ENCODE results near the gene FBXO10. TPM values are rescaled to one million over a fixed set of nuclear protein-coding genes. Genes with fewer than 3 reads are reported as not detected.

FBXO10 gene
- total and polyA plus RNA-seq, 10 of the 15 experiments (the other 5 are each of a cell fraction or from before 2014, with no cell fraction given), result 1.6 to 17.2 (median 9.6) TPM

DNA sequence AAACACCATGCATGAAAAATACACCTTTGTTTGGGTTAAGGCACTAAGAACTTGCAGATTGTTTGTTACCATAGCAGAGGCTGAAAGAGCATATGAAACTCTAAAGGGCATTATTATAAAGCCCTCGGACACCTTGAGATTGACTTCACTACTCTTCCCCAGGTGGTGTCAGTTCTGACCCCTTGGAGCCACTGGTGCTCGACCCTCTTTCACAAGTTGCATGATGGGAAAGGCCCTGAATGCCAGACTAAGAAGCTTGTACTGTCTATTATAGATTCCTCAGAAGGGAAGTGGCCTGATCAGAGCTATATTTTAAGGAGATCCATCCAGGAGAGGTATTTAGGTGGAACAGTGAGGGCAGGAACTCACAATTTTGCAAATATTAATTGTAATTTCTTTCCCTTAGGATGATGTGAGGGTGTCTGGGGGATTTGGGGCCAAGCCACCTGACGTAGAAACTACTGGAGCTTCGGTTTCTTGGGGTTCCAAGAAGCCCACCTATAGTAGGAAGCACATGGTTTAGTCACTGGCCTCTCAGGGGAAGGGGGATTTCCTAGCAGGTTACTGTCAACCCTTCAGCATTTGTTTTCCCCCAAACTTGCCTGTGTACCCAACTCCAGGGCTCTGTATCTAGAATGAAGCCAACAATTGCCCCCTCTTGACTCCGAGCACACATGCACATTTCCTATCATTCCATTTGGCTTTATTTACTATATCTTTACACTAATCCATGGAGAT is 16.2 kb downstream of the FBXO10 start:
- Histone ChIP-seq H3K4me3 (no peak overlapping the region), H3K4me2 (ENCODE audit: control insufficient read depth, insufficient read depth) (no peak overlapping the region), H3K79me2 (ENCODE audit: control insufficient read depth, insufficient read depth, low read length) (no peaks in the 10 kb centered on the region; the same call in 1 of the 2 replicates), H3K9me3 (replicated peaks; ENCODE audit: control insufficient read depth, insufficient read depth, low read length) (peaks cover 17% of the 10 kb centered on the region; the same call in 2 of the 3 replicates), H3K27me3 (replicated peaks in 1 of 2; ENCODE audit: control insufficient read depth in 2 of 2, insufficient read depth in 2 of 2, low read length in 1 of 2) (no peaks in the 10 kb centered on the region), H4K20me1 (ENCODE audit: control insufficient read depth, insufficient read depth) (no peaks in the 10 kb centered on the region), H3K4me1 (ENCODE audit: control insufficient read depth, insufficient read depth, low read length) (peaks cover 16% of the 10 kb centered on the region), H3K36me3 (ENCODE audit: control insufficient read depth in 2 of 2, insufficient read depth in 2 of 2, low read length in 1 of 2) (no peaks in the 10 kb centered on the region; a peak in 1 of 4 replicates), H3K9ac (ENCODE audit: control insufficient read depth, insufficient read depth, low read length) (no peak overlapping the region), H2AFZ (ENCODE audit: control insufficient read depth, low read depth, low read length) (no peak overlapping the region), H3K27ac (ENCODE audit: control insufficient read depth, insufficient read depth) (no peak overlapping the region)
- CTCF ChIA-PET, result interaction anchor here (2.0 kb wide), 1 partner anchor 12 kb away, joined by 7 read pairs; no protein-coding TSS in a partner anchor
- no peak for TF ChIP-seq ZNF207 (IDR thresholded peaks at IDR 0.05; ENCODE audit: borderline replicate concordance)
- TF ChIP-seq CBFB (IDR thresholded peaks at IDR 0.05; ENCODE audit: low read depth), result no peak
- TF ChIP-seq SMARCA5 (IDR thresholded peaks at IDR 0.05), result no peak
- TF ChIP-seq EZH2 (IDR thresholded peaks at IDR 0.05; ENCODE audit: borderline replicate concordance, control insufficient read depth, low read depth, low read length), result no peak
- TF ChIP-seq, protein P1, sequence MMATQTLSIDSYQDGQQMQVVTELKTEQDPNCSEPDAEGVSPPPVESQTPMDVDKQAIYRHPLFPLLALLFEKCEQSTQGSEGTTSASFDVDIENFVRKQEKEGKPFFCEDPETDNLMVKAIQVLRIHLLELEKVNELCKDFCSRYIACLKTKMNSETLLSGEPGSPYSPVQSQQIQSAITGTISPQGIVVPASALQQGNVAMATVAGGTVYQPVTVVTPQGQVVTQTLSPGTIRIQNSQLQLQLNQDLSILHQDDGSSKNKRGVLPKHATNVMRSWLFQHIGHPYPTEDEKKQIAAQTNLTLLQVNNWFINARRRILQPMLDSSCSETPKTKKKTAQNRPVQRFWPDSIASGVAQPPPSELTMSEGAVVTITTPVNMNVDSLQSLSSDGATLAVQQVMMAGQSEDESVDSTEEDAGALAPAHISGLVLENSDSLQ (IDR thresholded peaks at IDR 0.05), result no peak
- no peak for TF ChIP-seq ZNF24 (IDR thresholded peaks at IDR 0.05)
- TF ChIP-seq PAX5 (IDR thresholded peaks at IDR 0.05; ENCODE audit: borderline replicate concordance, low read depth, low read length), result no peak
- TF ChIP-seq STAT1 (conservative IDR thresholded peaks at IDR 0.05), result no peak
- no peak for TF ChIP-seq SMC3 (IDR thresholded peaks at IDR 0.05; ENCODE audit: borderline replicate concordance, low read length)
- no peak for TF ChIP-seq GATAD2B (conservative IDR thresholded peaks at IDR 0.05; ENCODE audit: low read depth)
- TF ChIP-seq, protein P2, sequence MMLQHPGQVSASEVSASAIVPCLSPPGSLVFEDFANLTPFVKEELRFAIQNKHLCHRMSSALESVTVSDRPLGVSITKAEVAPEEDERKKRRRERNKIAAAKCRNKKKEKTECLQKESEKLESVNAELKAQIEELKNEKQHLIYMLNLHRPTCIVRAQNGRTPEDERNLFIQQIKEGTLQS (IDR thresholded peaks at IDR 0.05; ENCODE audit: borderline replicate concordance, extremely low read depth, low read depth, low read length), result no peak
- no peak for TF ChIP-seq TCF7 (IDR thresholded peaks at IDR 0.05; ENCODE audit: borderline replicate concordance)
- TF ChIP-seq SPI1 (IDR thresholded peaks at IDR 0.05; ENCODE audit: borderline replicate concordance, insufficient read depth, low read depth, low read length), result no peak
- no peak for TF ChIP-seq NFIC (IDR thresholded peaks at IDR 0.05; ENCODE audit: low read depth, low read length)
- TF ChIP-seq POU2F2 (IDR thresholded peaks at IDR 0.05; ENCODE audit: borderline replicate concordance, low read depth, low read length), result no peak
- no peak for TF ChIP-seq CREB1 (IDR thresholded peaks at IDR 0.05; ENCODE audit: low read depth)
- TF ChIP-seq, protein P3, sequence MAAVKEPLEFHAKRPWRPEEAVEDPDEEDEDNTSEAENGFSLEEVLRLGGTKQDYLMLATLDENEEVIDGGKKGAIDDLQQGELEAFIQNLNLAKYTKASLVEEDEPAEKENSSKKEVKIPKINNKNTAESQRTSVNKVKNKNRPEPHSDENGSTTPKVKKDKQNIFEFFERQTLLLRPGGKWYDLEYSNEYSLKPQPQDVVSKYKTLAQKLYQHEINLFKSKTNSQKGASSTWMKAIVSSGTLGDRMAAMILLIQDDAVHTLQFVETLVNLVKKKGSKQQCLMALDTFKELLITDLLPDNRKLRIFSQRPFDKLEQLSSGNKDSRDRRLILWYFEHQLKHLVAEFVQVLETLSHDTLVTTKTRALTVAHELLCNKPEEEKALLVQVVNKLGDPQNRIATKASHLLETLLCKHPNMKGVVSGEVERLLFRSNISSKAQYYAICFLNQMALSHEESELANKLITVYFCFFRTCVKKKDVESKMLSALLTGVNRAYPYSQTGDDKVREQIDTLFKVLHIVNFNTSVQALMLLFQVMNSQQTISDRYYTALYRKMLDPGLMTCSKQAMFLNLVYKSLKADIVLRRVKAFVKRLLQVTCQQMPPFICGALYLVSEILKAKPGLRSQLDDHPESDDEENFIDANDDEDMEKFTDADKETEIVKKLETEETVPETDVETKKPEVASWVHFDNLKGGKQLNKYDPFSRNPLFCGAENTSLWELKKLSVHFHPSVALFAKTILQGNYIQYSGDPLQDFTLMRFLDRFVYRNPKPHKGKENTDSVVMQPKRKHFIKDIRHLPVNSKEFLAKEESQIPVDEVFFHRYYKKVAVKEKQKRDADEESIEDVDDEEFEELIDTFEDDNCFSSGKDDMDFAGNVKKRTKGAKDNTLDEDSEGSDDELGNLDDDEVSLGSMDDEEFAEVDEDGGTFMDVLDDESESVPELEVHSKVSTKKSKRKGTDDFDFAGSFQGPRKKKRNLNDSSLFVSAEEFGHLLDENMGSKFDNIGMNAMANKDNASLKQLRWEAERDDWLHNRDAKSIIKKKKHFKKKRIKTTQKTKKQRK (IDR thresholded peaks at IDR 0.05; ENCODE audit: low read depth, low read length), result no peak
- TF ChIP-seq DPF2 (IDR thresholded peaks at IDR 0.05), result no peak
- no peak for TF ChIP-seq CREM (IDR thresholded peaks at IDR 0.05; ENCODE audit: low read depth)
- no peak for TF ChIP-seq MXI1 (IDR thresholded peaks at IDR 0.05; ENCODE audit: low read depth, low read length)
- DNase-seq (ENCODE audit: low read depth, low spot score), result no peak
- RAD21 ChIA-PET (ENCODE audit: unreplicated experiment), result no interaction called here
- SMC1A ChIA-PET (ENCODE audit: uncharacterized antibody, unreplicated experiment), result interaction anchor here (1.4 kb wide), 1 partner anchor 25 kb away, joined by 4 read pairs; no protein-coding TSS in a partner anchor
- no TSS peak for BruUV-seq (replicated peaks)
- in situ Hi-C loops (cut with MboI), result no loop called here
- intact Hi-C loops (cut with micrococcal nuclease; ENCODE audit: unreplicated experiment), result loop anchor here (10.0 kb wide), 1 partner anchor 55 kb away; no protein-coding TSS in a partner anchor
- 45% methylated on average over 5 of the region's 5 CpGs for WGBS (ENCODE audit: insufficient coverage, insufficient replicate concordance, low lambda C conversion rate, missing lambda C conversion rate)
- POLR2A ChIA-PET, result no interaction called here
- FAIRE-seq, result no peak
- ATAC-seq, result no peak
